ACC112 (cell line): Measurements from ENCODE around the gene PPCDC.
A peak's percentile ranks its signal among the peaks of the same experiment; 100 is the strongest.

Source experiments
- H2AFZ ChIP-seq: fragments of 200-600 bp; sonication (generic); one replicate; pipeline ENCODE4 v1.6.0; 2017; ENCODE audit warnings: antibody characterized with exemption, low read length; ENCODE audit not compliant: unreplicated experiment
- H3K27ac ChIP-seq: fragments of 200-600 bp; sonication (generic); 2 replicates; pipeline ENCODE4 v1.5.1; 2014; ENCODE audit warnings: low read depth, mild to moderate bottlenecking, antibody characterized with exemption, low read length, moderate library complexity
- H3K27me3 ChIP-seq: fragments of 200-600 bp; sonication (generic); 2 replicates; pipeline ENCODE4 v1.6.1; 2014; ENCODE audit warnings: mild to moderate bottlenecking, antibody characterized with exemption, low read length, moderate library complexity, mixed read lengths; ENCODE audit not compliant: insufficient read depth
- H3K36me3 ChIP-seq: fragments of 200-600 bp; sonication (generic); 2 replicates; pipeline ENCODE4 v1.6.1; 2016; ENCODE audit warnings: mild to moderate bottlenecking, antibody characterized with exemption, low read length, moderate library complexity, mixed read lengths; ENCODE audit not compliant: insufficient read depth
- H3K4me1 ChIP-seq: fragments of 200-600 bp; sonication (generic); one replicate; pipeline ENCODE4 v1.6.1; 2016; ENCODE audit warnings: low read length, mixed read lengths; ENCODE audit not compliant: insufficient read depth, unreplicated experiment, control insufficient read depth
- H3K4me3 ChIP-seq: fragments of 200-600 bp; sonication (generic); 2 replicates; pipeline ENCODE4 v1.5.1; 2014; ENCODE audit warnings: mild to moderate bottlenecking, low read depth, low read length
- H3K79me2 ChIP-seq: fragments of 200-600 bp; sonication (generic); one replicate; pipeline ENCODE4 v1.6.0; 2016; ENCODE audit warnings: low read length; ENCODE audit not compliant: control insufficient read depth, unreplicated experiment, insufficient read depth

PPCDC gene

DNA sequence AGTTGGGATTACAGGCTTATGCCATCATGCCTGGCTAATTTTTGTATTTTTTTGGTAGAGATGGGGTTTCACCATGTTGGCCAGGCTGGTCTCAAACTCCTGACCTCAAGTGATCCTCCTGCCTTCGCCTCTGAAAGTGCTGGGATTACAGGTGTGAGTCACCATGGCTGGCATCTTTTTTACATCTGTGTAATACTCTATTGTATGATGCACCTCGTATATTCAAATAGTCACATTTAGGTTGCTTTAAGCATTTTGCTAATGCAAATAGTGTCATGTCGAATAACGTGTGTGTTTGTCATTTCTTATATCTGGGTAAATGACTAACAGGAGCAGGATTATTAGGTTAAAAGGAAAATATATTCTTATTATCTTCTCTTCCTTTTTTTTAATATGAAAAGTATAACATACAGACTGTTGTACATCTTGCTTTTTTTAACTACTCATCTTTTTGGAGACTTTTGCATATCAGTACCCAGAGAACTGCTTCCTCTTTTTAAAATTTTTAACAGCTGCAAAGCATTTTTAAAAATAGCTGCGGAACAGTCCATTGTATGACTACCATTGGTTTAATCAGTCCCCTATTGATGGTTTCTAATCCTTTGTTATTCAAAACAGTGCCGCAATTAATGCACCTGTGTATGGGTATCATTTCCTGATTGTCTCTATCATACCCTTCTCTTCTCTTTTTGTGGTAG, 14.6 kb upstream of the PPCDC start:
- Histone ChIP-seq H3K27me3 (peaks cover 11% of the 10 kb centered on the region), H3K27ac (no peak overlapping the region), H3K79me2 (no peaks in the 10 kb centered on the region), H3K36me3 (no peaks in the 10 kb centered on the region), H2AFZ (no peak overlapping the region), H3K4me1 (no peaks in the 10 kb centered on the region), H3K4me3 (no peak overlapping the region)

DNA sequence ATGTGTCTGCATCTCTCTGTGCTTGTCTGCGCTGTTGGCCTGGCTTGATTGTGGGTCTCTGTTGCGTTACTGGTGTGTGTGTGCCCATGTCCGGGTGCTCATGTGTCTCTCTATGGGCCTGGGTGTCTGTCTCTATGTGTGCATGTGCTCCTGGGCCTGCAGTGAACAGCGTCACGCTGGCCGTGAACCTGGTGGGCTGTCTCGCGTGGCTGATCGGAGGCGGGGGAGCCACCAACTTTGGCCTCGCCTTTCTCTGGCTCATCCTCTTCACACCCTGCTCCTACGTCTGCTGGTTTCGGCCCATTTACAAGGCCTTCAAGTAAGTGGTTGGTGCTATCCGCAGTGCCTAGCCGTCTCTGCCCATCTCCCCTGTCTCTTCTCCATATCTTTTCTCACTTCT, 7.0 kb upstream of the PPCDC start:
- Histone ChIP-seq H3K79me2 (no peaks in the 10 kb centered on the region), H3K27ac (no peak overlapping the region), H3K27me3 (no peaks in the 10 kb centered on the region; the same call in 1 of the 2 replicates), H3K4me1 (no peaks in the 10 kb centered on the region), H2AFZ (no peak overlapping the region), H3K36me3 (no peaks in the 10 kb centered on the region), H3K4me3 (no peak overlapping the region)

DNA sequence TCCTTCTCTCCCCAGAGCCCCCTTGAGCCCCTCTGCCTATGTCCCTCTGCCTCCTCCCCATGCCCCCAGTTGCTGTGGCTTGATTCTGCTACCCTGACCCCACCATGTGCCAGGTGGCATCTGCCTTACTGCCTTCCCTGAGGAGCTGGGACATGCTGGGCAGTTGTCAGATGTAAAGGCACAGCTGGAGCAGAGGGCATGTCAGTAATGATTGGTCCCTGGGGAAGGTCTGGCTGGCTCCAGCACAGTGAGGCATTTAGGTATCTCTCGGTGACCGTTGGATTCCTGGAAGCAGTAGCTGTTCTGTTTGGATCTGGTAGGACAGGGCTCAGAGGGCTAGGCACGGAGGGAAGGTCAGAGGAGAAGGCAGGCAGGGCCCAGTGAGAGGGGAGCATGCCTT, 3.5 kb upstream of the PPCDC start:
- peaks cover 11% of the 10 kb centered on the region for H3K79me2 ChIP-seq
- H3K27ac ChIP-seq, result no peak overlapping the region
- no peak overlapping the region for H2AFZ ChIP-seq
- H3K27me3 ChIP-seq, result no peaks in the 10 kb centered on the region
- no peak overlapping the region for H3K4me3 ChIP-seq
- H3K36me3 ChIP-seq, result no peaks in the 10 kb centered on the region
- H3K4me1 ChIP-seq, result no peaks in the 10 kb centered on the region

DNA sequence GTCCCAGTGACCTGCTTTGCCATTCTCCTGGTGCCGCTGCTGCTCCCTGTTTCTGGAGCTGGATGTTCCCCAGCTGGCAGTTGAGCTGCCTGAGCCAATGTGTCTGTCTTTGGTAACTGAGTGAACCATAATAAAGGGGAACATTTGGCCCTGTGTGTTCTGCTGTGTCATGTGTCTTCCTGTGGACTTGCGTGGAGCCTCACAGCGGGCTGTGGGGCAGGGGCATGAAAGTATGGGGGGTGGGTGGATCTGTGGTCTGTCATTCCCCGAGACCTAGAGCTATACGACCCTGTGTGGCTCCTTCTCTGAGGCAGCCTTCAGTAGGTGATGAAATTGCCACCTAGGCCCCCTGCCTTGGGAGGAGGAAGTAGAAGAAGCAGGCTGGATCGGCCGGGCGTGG, 2.0 kb upstream of the PPCDC start:
- Histone ChIP-seq H3K27me3 (no peaks in the 10 kb centered on the region), H3K27ac (no peak overlapping the region), H3K4me3 (no peak overlapping the region), H3K79me2 (peaks cover 11% of the 10 kb centered on the region), H2AFZ (no peak overlapping the region), H3K36me3 (no peaks in the 10 kb centered on the region), H3K4me1 (no peaks in the 10 kb centered on the region)

DNA sequence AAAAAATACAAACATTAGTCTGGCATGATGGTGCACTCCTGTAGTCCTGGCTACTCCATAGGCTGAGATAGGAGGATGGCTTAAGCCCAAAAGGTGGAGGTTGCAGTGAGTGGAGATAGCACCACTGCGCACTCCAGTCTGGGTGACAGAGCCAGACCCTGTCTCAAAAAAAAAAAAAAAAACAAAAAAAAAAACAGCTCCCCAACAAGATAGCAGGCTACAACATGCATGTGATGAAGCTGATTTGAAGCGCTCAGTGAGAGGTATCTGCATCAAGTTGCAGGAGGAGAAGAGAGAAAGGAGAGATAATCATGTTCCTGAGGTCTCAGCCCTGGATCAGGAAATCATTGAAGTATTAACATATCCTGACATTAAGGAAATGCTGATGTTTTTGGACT, 608 bp upstream of the PPCDC start:
- peaks cover 11% of the 10 kb centered on the region for H3K79me2 ChIP-seq
- no peak overlapping the region for H3K27ac ChIP-seq
- no peaks in the 10 kb centered on the region for H3K4me1 ChIP-seq
- no peaks in the 10 kb centered on the region for H3K27me3 ChIP-seq
- peak overlapping the region; percentile 74 for H2AFZ ChIP-seq
- no peaks in the 10 kb centered on the region for H3K36me3 ChIP-seq
- no peak overlapping the region for H3K4me3 ChIP-seq

DNA sequence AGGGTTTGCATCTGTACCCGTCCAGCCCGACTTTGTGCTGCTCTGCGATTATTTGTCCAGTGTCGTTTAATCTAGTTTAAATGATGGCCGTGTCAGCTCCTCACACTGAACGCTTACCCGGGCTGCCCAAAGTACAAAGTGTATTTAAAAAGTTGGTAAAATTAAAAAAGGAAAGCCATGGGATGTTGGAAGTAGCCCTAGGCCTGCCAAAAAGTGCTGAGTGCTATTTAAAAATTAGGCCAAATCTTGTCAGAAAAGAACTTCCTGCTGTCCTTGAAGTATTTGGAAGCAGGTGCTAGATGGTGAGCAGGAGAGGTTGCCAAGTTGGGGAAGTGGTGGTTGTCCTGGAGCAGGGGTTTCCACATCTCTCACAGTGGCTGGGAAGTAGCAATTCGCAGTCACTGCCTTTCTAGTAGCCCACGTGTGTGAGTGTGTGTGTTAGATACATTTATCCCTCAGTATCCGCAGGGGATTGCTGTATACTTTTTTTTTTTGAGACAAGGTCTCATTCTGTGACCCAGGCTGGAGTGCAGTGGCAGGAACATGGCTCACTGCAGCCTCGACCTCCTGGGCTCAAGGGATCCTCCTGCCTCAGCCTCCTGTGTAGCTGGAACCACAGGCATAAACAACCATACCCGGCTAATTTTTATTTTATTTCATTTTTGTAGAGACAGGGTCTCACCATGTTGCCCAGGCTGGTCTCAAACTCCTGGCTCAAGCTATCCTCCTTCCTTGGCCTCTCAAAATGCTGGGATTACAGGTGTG, 664 bp downstream of the PPCDC start:
- peak overlapping the region; percentile 46 for H2AFZ ChIP-seq
- peaks cover 11% of the 10 kb centered on the region for H3K79me2 ChIP-seq
- H3K27ac ChIP-seq, result peak overlapping the region; percentile 43; the same call in 1 of the 2 replicates
- no peaks in the 10 kb centered on the region for H3K36me3 ChIP-seq
- H3K4me3 ChIP-seq, result peak overlapping the region; percentile 84
- H3K4me1 ChIP-seq, result no peaks in the 10 kb centered on the region
- no peaks in the 10 kb centered on the region for H3K27me3 ChIP-seq

DNA sequence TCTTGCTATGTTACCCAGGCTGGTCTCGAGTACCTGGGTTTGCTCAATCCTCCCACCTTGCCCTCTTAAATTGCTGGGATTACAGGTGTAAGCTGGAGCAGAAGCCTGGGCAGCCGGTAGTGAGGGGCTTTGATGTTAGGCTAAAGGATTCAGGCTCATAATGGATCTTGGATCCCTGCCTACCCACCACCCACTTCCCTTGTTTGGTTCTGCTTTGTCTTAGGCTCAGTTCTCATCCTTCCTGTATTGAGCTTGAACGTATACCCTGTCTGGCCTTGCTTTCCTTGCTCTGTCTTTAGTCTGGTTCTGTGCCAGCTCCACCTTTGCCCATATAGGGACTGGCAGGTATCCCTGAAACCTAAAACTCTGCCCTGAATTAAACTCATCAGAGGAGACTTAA, 1.7 kb downstream of the PPCDC start:
- Histone ChIP-seq H3K79me2 (peaks cover 11% of the 10 kb centered on the region), H3K36me3 (no peaks in the 10 kb centered on the region), H3K4me1 (peaks cover 8% of the 10 kb centered on the region), H3K27ac (no peak overlapping the region), H3K27me3 (no peaks in the 10 kb centered on the region), H3K4me3 (no peak overlapping the region), H2AFZ (no peak overlapping the region)

DNA sequence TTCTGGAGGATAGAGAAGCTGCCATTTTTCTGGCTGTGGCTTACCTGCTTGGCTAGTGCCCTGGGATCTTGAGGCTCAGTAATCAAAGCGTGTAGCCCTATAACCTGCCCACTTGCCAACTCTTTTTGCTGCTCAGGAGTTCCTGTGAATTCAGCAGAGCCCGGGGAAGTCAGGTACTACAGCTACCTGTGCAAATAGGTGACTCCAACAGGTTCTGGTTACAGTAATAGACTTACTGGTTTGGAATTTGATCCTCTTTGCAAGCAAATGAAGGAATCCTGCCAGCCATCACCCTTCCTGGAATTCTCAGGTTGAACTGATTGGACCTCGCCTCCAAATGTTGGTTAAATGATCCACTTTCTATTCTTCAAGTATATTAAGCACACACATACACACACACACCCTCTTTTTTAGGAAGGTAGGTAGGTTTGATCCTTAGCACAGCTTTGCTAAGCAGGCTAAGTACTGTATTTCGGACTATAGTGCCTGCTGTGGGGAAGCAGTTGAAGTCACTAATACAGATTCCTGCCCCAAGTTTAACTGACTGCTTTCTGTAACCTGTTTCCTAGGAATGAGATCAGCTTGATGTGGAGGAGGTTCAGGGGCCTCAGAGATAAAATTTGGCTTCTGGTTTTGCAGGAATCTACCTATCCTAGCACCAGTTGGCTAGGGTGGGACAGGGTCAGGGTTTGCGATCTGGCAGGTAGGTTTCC, 2.3 kb downstream of the PPCDC start:
- Histone ChIP-seq H3K4me3 (no peak overlapping the region), H3K27me3 (no peaks in the 10 kb centered on the region), H2AFZ (no peak overlapping the region), H3K79me2 (peaks cover 15% of the 10 kb centered on the region), H3K36me3 (no peaks in the 10 kb centered on the region), H3K4me1 (peaks cover 14% of the 10 kb centered on the region), H3K27ac (no peak overlapping the region)

DNA sequence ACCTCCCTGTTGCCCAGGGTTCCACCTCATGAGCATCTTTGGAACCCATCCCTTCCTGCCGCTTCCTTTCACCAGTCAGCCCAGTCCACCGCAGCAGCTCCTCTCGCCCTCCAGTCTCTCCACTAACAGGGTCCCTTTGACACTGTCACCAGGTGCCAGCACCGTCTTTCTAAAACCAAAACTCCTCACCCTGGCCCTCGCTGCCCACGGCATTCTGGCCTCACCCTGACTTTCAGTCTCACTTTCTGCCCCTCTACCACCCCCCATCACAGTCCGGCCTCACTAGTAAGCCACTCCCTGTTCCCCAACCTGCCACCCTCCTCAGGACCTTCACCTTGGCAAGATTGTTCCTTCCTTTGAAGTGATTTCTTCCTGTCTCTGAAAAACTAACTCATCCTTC, 4.2 kb downstream of the PPCDC start:
- Histone ChIP-seq H2AFZ (no peak overlapping the region), H3K4me1 (peaks cover 29% of the 10 kb centered on the region), H3K4me3 (no peak overlapping the region), H3K27me3 (no peaks in the 10 kb centered on the region), H3K36me3 (no peaks in the 10 kb centered on the region), H3K79me2 (peaks cover 15% of the 10 kb centered on the region), H3K27ac (no peak overlapping the region)

DNA sequence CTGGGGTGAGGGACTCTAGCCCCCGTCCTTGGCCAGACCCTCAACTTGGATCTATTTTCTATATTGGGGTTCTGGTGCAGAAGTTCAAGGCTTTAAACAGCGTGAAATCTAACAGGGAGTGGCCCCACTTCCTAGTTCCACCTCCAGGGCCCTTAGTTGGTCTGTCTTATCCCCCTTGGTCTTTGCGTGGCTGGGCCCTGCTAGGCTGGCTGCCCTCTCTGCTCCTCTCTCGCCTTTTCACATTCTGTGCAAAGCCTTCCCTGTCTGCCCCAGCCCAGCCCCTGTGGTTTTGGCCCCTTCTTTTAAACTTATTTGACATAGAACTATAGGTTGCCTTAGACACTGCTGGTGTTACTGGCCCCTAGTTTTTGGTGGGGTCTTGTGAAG, 5.6 kb downstream of the PPCDC start:
- H3K27me3 ChIP-seq, result no peaks in the 10 kb centered on the region
- no peak overlapping the region for H2AFZ ChIP-seq
- peaks cover 11% of the 10 kb centered on the region for H3K79me2 ChIP-seq
- H3K4me1 ChIP-seq, result peaks cover 29% of the 10 kb centered on the region
- H3K36me3 ChIP-seq, result no peaks in the 10 kb centered on the region
- no peak overlapping the region for H3K27ac ChIP-seq
- H3K4me3 ChIP-seq, result no peak overlapping the region
